ENCODE results near the gene ADISSP. TPM values are rescaled to one million over a fixed set of nuclear protein-coding genes. Genes with fewer than 3 reads are reported as not detected.

Gene ADISSP
- total and polyA plus RNA-seq, 2 of the 13 experiments (the other 11 are each of a cell fraction or from before 2014, with no cell fraction given) = 38.3 to 90.6 TPM

- TF ChIP-seq PHF21A (CRISPR knock-in tag; IDR thresholded peaks at IDR 0.05) (no peak), BCL6 (CRISPR knock-in tag; IDR thresholded peaks at IDR 0.05) (no peak; the same call in 1 of the 2 replicates), ADNP (CRISPR knock-in tag; IDR thresholded peaks at IDR 0.05) (no peak), ZNF337 (CRISPR knock-in tag; IDR thresholded peaks at IDR 0.05; ENCODE audit: borderline replicate concordance, low read depth) (no peak), ZNF430 (CRISPR knock-in tag; IDR thresholded peaks at IDR 0.05) (no peak), SATB2 (CRISPR knock-in tag; IDR thresholded peaks at IDR 0.05) (no peak), ZNF281 (CRISPR knock-in tag; IDR thresholded peaks at IDR 0.05; ENCODE audit: borderline replicate concordance) (no peak), HNF4G (IDR thresholded peaks at IDR 0.05; ENCODE audit: borderline replicate concordance, low read depth, low read length) (no peak), HNF4G (CRISPR knock-in tag; IDR thresholded peaks at IDR 0.05; ENCODE audit: borderline replicate concordance, low read depth) (no peak), MED8 (CRISPR knock-in tag; IDR thresholded peaks at IDR 0.05; ENCODE audit: insufficient replicate concordance) (no peak), ZNF343 (CRISPR knock-in tag; IDR thresholded peaks at IDR 0.05) (no peak), ZNF30 (CRISPR knock-in tag; IDR thresholded peaks at IDR 0.05) (no peak), GTF3A (CRISPR knock-in tag; conservative IDR thresholded peaks at IDR 0.05) (no peak), TBX3 (IDR thresholded peaks at IDR 0.05; ENCODE audit: borderline replicate concordance) (no peak), REPIN1 (CRISPR knock-in tag; IDR thresholded peaks at IDR 0.05; ENCODE audit: borderline replicate concordance, low read depth) (no peak), PITX1 (CRISPR knock-in tag; IDR thresholded peaks at IDR 0.05) (no peak), RFX3 (CRISPR knock-in tag; IDR thresholded peaks at IDR 0.05) (no peak), TOE1 (CRISPR knock-in tag; IDR thresholded peaks at IDR 0.05) (no peak), ZNF576 (CRISPR knock-in tag; IDR thresholded peaks at IDR 0.05) (peak; percentile 77; the same call in 1 of the 2 replicates), MIER3 (CRISPR knock-in tag; IDR thresholded peaks at IDR 0.05; ENCODE audit: borderline replicate concordance) (no peak), MBD4 (IDR thresholded peaks at IDR 0.05; ENCODE audit: borderline replicate concordance, low read length) (no peak), POLR2AphosphoS5 (IDR thresholded peaks at IDR 0.05; ENCODE audit: low read depth, low read length) (no peak), XRCC5 (optimal IDR thresholded peaks at IDR 0.05; ENCODE audit: low read length) (no peak), MTF1 (CRISPR knock-in tag; IDR thresholded peaks at IDR 0.05) (no peak), BRCA1 (CRISPR knock-in tag; IDR thresholded peaks at IDR 0.05) (no peak)
- TF ChIP-seq, protein P1, sequence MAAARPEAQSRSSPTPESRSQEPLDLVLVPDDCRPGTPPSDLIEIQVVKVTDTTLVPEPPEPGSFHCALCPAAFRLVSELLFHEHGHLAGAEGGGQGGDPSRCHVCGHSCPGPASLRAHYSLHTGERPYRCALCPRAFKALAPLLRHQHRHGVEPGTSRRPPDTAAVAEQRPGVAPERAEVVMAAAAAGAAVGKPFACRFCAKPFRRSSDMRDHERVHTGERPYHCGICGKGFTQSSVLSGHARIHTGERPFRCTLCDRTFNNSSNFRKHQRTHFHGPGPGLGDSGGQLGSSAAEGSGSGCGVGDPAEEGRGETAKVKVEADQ (CRISPR knock-in tag; IDR thresholded peaks at IDR 0.05; ENCODE audit: borderline replicate concordance) = peak; percentile 53; the same call in 1 of the 2 replicates
- TF ChIP-seq, protein P2, sequence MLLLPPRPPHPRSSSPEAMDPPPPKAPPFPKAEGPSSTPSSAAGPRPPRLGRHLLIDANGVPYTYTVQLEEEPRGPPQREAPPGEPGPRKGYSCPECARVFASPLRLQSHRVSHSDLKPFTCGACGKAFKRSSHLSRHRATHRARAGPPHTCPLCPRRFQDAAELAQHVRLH (CRISPR knock-in tag; IDR thresholded peaks at IDR 0.05; ENCODE audit: borderline replicate concordance, low read depth) = no peak
Observed at GRCh38 chr20:3785240-3786125, 17.9 kb upstream of the ADISSP start (continued).

Data from HepG2 (cell line).